GM12878 (cell line): ENCODE data around the gene ERCC4. TPM values are rescaled to one million over a fixed set of nuclear protein-coding genes. Genes with fewer than 3 reads are reported as not detected.
"Not testable (repeated sequence)": the region's sequence is repeated elsewhere in the genome, so short reads cannot be mapped to it uniquely, and the experiment has no call there.

ENCODE experiments used
- ATAC-seq: fragments of 200-7000 bp; cut with Tn5 transposase; 3 replicates; pipeline ENCODE4 v1.9.1; 2020; ENCODE audit warnings: mild to moderate bottlenecking, moderate library complexity
- BruUV-seq: library from RNA; stranded (reverse); fragments of 400-500 nt; replicated peaks from 2 replicates; lab custom pipeline; 2021; lab: Mats Ljungman, UMichigan
- CTCF ChIA-PET: fragments of 300-600 bp; sonication (Branson Sonifier 250); formaldehyde crosslinking; extraction: SDS; loops from one replicate; lab custom pipeline; 2021; ENCODE audit warnings: inconsistent platforms; lab: Yijun Ruan, JAX
- POLR2A ChIA-PET: fragments of 350-600 bp; formaldehyde crosslinking; extraction: SDS; loops from one replicate; lab custom pipeline; 2021; ENCODE audit warnings: inconsistent platforms; lab: Charles Lee
- RAD21 ChIA-PET: fragments of 300-600 bp; sonication (Branson Sonifier 250); formaldehyde crosslinking; loops from one replicate; lab custom pipeline; 2023; ENCODE audit warnings: antibody characterized with exemption; ENCODE audit not compliant: unreplicated experiment; lab: Charles Lee
- SMC1A ChIA-PET: fragments of 300-600 bp; sonication (Branson Sonifier 250); formaldehyde crosslinking; loops from one replicate; lab custom pipeline; 2023; ENCODE audit not compliant: unreplicated experiment, uncharacterized antibody; lab: Charles Lee
- DNase-seq: peaks from one replicate; pipeline ENCODE4 v3.0.0-alpha.2; 2011; ENCODE audit warnings: low read depth, low spot score
- FAIRE-seq: peaks from 3 replicates; lab custom pipeline; 2011; peaks lifted over from hg19 to GRCh38; lab: Jason Lieb, UNC
- H2AFZ ChIP-seq: 2 replicates; pipeline ENCODE4 v1.6.0; 2011; ENCODE audit warnings: low read depth, low read length, control low read depth; ENCODE audit not compliant: control insufficient read depth
- H3K27ac ChIP-seq: 2 replicates; pipeline ENCODE4 v1.5.1; 2011; ENCODE audit warnings: control low read depth; ENCODE audit not compliant: control insufficient read depth, insufficient read depth
- H3K27me3 ChIP-seq, 2 experiments: replicated peaks in 1 of 2; 2 replicates each; pipeline versions ENCODE4 v1.6.0 to v1.6.1; 2011; ENCODE audit warnings: low read length in 1 of 2; ENCODE audit not compliant: control insufficient read depth in 2 of 2, insufficient read depth in 2 of 2
- H3K36me3 ChIP-seq, 2 experiments: 2 replicates each; pipeline ENCODE4 v1.5.1; 2011; ENCODE audit warnings: low read length in 1 of 2; ENCODE audit not compliant: control insufficient read depth in 2 of 2, insufficient read depth in 2 of 2
- H3K4me1 ChIP-seq: 2 replicates; pipeline ENCODE4 v1.6.1; 2011; ENCODE audit warnings: mild to moderate bottlenecking, low read length, moderate library complexity, mixed read lengths; ENCODE audit not compliant: control insufficient read depth, insufficient read depth
- H3K4me2 ChIP-seq: 2 replicates; pipeline ENCODE4 v1.6.0; 2011; ENCODE audit warnings: control low read depth; ENCODE audit not compliant: control insufficient read depth, insufficient read depth
- H3K4me3 ChIP-seq: fragments of 200-600 bp; sonication (generic); 2 replicates; pipeline ENCODE4 v1.5.1; 2016
- H3K79me2 ChIP-seq: 2 replicates; pipeline ENCODE4 v1.6.0; 2011; ENCODE audit warnings: low read length; ENCODE audit not compliant: control insufficient read depth, insufficient read depth
- H3K9ac ChIP-seq: 2 replicates; pipeline ENCODE4 v1.8.0; 2011; ENCODE audit warnings: low read length, control low read depth, mixed read lengths; ENCODE audit not compliant: control insufficient read depth, insufficient read depth
- H3K9me3 ChIP-seq: replicated peaks from 3 replicates; pipeline ENCODE4 v1.5.1; 2011; ENCODE audit warnings: mild to moderate bottlenecking, low read length; ENCODE audit not compliant: control insufficient read depth, insufficient read depth
- H4K20me1 ChIP-seq: 2 replicates; pipeline ENCODE4 v1.6.0; 2011; ENCODE audit not compliant: control insufficient read depth, insufficient read depth
- CTCF ChIP-seq, 3 experiments: IDR thresholded peaks in 2 of 3; conservative IDR thresholded peaks in 1 of 3; 2 replicates each; pipeline ENCODE4 v1.5.1; 2011; ENCODE audit warnings: low read depth in 3 of 3, low read length in 3 of 3, mild to moderate bottlenecking in 3 of 3, control low read depth in 2 of 3, moderate library complexity in 2 of 3, inconsistent platforms in 1 of 3, mixed read lengths in 1 of 3; ENCODE audit not compliant: control insufficient read depth in 2 of 3, insufficient read depth in 1 of 3; ENCODE audit errors: extremely low read depth in 1 of 3
- PAX5 ChIP-seq: IDR thresholded peaks from 2 replicates; pipeline ENCODE4 v1.6.1; 2011; ENCODE audit warnings: low read depth, low read length, borderline replicate concordance
- TCF12 ChIP-seq: IDR thresholded peaks from 2 replicates; pipeline ENCODE4 v1.6.1; 2011; ENCODE audit warnings: low read depth, mild to moderate bottlenecking, low read length
- WGBS: methylation state at CpG from one replicate; pipeline ENCODE4 v1.1.6; 2016; ENCODE audit warnings: low lambda C conversion rate; ENCODE audit not compliant: insufficient replicate concordance, insufficient coverage; ENCODE audit errors: missing lambda C conversion rate; 5-methylcytosine and 5-hydroxymethylcytosine counted together
- in situ Hi-C: fragments of 300-500 bp; cut with MboI; formaldehyde crosslinking; loops from 9 replicates; pipeline ENCODE4 v1.14.3; 2018; ENCODE audit warnings: mixed read lengths
- intact Hi-C: fragments of 100-400 bp; cut with micrococcal nuclease; formaldehyde crosslinking; loops from one replicate; pipeline ENCODE4 v1.14.2; 2022; ENCODE audit not compliant: unreplicated experiment
- polyA plus RNA-seq, 11 experiments: library from polyadenylated mRNA; depleted of rRNA in 4 of 11; unstranded in 6 of 11; stranded (reverse) in 5 of 11; fragments of >200 nt; fragmentation: Nextera tagmentation in 4 of 11; fragmentation: Illumina TruSeq in 1 of 11; extraction: Ambion mirVana in 4 of 11; extraction: Trizol in 1 of 11; gene quantifications; 1 replicate in 1 of 11; 2 replicates in 10 of 11; pipeline versions ENCODE4 v1.2.1 to v1.2.3, GENCODE V29; 2011 to 2016; ENCODE audit warnings: inconsistent platforms in 2 of 11, missing spikeins in 2 of 11, low read depth in 1 of 11
- total RNA-seq, 4 experiments: library from RNA; depleted of rRNA in 3 of 4; stranded (reverse); fragments of >200 nt in 3 of 4; fragmentation: Illumina TruSeq in 1 of 4; extraction: Trizol in 1 of 4; gene quantifications; 2 replicates each; pipeline versions ENCODE4 v1.2.1 to v1.2.3, GENCODE V29; 2013 to 2021

ERCC4 gene
- total and polyA plus RNA-seq, 10 of the 15 experiments (the other 5 are each of a cell fraction or from before 2014, with no cell fraction given), result 4.7 to 24.6 (median 8.9) TPM

- WGBS, result 12% methylated on average over 9 of the region's 9 CpGs
- DNase-seq, POLR2A ChIA-PET, H3K4me1 ChIP-seq, H3K4me3 ChIP-seq, ATAC-seq, H4K20me1 ChIP-seq, in situ Hi-C loops, H3K79me2 ChIP-seq, FAIRE-seq, intact Hi-C loops, H3K9me3 ChIP-seq, H3K27me3 ChIP-seq, H3K4me2 ChIP-seq, H2AFZ ChIP-seq, H3K36me3 ChIP-seq, BruUV-seq, H3K27ac ChIP-seq, H3K9ac ChIP-seq: not testable (repeated sequence)
- ChIA-PET SMC1A (interaction anchor here (0.6 kb wide), 1 partner anchor 559 kb away, joined by 3 read pairs; no protein-coding TSS in a partner anchor), CTCF (interaction anchor here (3.9 kb wide), 1 partner anchor 14 kb away, joined by 26 read pairs; the partner anchor contains the start of gene ERCC4), RAD21 (interaction anchor here (0.8 kb wide), 1 partner anchor 8 kb away, joined by 3 read pairs; no protein-coding TSS in a partner anchor)
- 0 out of 2 replicates have a peak, but pooled peaks have one; percentile 20 for TF ChIP-seq PAX5
- TF ChIP-seq CTCF (IDR thresholded peaks at IDR 0.05 in 2 of 3, conservative IDR thresholded peaks at IDR 0.05 in 1 of 3; ENCODE audit: control insufficient read depth in 2 of 3, extremely low read depth in 1 of 3, insufficient read depth in 1 of 3, low read depth in 3 of 3, low read length in 3 of 3), result peak in 2 of 3 experiments; percentile 34 to 41; a peak in 4 of 6 replicates
- 0 out of 2 replicates have a peak, but pooled peaks have one; percentile 22 for TF ChIP-seq TCF12
These were observed 15.1 kb upstream of the ERCC4 start for GRCh38 chr16:13904822-13905221.
